ENCODE measurements around the gene RGS6. TPM values are rescaled to one million over a fixed set of nuclear protein-coding genes. Genes with fewer than 3 reads are reported as not detected.

RGS6 gene
- polyA plus RNA-seq, 3 donors: not detected

DNA sequence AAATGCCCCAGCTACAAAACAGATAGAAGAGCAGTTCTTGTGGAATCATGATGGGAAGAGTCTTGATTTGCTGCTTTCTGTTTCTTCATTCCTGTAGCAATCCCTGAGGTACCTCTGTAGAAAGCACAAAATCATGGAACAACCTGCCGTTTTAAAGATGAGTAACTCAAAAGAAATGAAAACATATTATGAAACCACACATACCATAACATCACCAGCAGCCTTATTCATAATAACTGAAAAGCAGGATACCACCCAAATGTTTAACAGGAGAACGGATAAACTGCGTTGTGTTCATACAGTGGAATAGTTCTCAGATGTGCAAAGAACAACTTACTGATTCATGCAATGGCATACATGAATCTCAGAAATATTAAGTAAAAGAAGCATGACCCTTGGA, 188.1 kb downstream of the RGS6 start:
- no peaks in the 10 kb centered on the region for H3K27me3 ChIP-seq (ENCODE audit: control insufficient read depth in 2 of 2, insufficient read depth in 2 of 2, low read length in 2 of 2)
- H3K9me3 Mint-ChIP-seq: peaks cover 0 to 7% (median 3%) of the 10 kb centered on the region in 7 donors
- intact Hi-C loops (cut with micrococcal nuclease): no loop called here
- DNase-seq: no peak
- no peak overlapping the region for H3K27ac Mint-ChIP-seq
- no peak overlapping the region for H3K4me3 ChIP-seq (replicated peaks in 1 of 3; ENCODE audit: low read depth in 2 of 3, low read length in 3 of 3)
- no peak overlapping the region for H3K4me2 ChIP-seq (replicated peaks; ENCODE audit: extremely low read depth, low read length, poor library complexity, severe bottlenecking)
- no peaks in the 10 kb centered on the region for H3K36me3 ChIP-seq (replicated peaks in 1 of 2; ENCODE audit: control insufficient read depth in 1 of 2, insufficient read depth in 2 of 2, low read length in 2 of 2)
- peaks cover 0 to 4% of the 10 kb centered on the region in 2 donors for H3K9me3 ChIP-seq (replicated peaks in 1 of 2; ENCODE audit: control insufficient read depth in 1 of 2, insufficient read depth in 1 of 2, low read length in 2 of 2)
- no CpG with 5 or more reads among the region's 3 CpGs for WGBS (ENCODE audit: insufficient coverage)
- no peak overlapping the region for H3K9ac ChIP-seq (ENCODE audit: insufficient read depth, low read length, poor library complexity, severe bottlenecking)
- no peaks in the 10 kb centered on the region for H3K4me1 ChIP-seq (ENCODE audit: control insufficient read depth in 1 of 2, insufficient read depth in 2 of 2, low read length in 2 of 2)
- no peak overlapping the region for H3K27ac ChIP-seq (ENCODE audit: low read depth in 1 of 2, low read length in 2 of 2)
- H3K4me1 Mint-ChIP-seq: no peaks in the 10 kb centered on the region
- no peaks in the 10 kb centered on the region for H3K79me2 ChIP-seq (ENCODE audit: insufficient read depth, low read length)
- TF ChIP-seq, protein P1, sequence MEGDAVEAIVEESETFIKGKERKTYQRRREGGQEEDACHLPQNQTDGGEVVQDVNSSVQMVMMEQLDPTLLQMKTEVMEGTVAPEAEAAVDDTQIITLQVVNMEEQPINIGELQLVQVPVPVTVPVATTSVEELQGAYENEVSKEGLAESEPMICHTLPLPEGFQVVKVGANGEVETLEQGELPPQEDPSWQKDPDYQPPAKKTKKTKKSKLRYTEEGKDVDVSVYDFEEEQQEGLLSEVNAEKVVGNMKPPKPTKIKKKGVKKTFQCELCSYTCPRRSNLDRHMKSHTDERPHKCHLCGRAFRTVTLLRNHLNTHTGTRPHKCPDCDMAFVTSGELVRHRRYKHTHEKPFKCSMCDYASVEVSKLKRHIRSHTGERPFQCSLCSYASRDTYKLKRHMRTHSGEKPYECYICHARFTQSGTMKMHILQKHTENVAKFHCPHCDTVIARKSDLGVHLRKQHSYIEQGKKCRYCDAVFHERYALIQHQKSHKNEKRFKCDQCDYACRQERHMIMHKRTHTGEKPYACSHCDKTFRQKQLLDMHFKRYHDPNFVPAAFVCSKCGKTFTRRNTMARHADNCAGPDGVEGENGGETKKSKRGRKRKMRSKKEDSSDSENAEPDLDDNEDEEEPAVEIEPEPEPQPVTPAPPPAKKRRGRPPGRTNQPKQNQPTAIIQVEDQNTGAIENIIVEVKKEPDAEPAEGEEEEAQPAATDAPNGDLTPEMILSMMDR (IDR thresholded peaks at IDR 0.05): no peak
- no peaks in the 10 kb centered on the region for H3K27me3 Mint-ChIP-seq (ENCODE audit: low read depth in 3 of 3)
- H3K36me3 Mint-ChIP-seq: no peaks in the 10 kb centered on the region
- no peak overlapping the region for H2AFZ ChIP-seq (ENCODE audit: insufficient read depth, low read depth, low read length, poor library complexity, severe bottlenecking)
- no peaks in the 10 kb centered on the region for H4K20me1 ChIP-seq (ENCODE audit: insufficient read depth, low read length)
- H3K4me3 Mint-ChIP-seq: no peak overlapping the region

GRCh38 chr14:72123755-72124154, 191.5 kb downstream of the RGS6 start:
- H3K4me3 Mint-ChIP-seq: no peak overlapping the region
- Histone ChIP-seq H4K20me1 (ENCODE audit: insufficient read depth, low read length) (no peaks in the 10 kb centered on the region), H3K36me3 (replicated peaks in 1 of 2; ENCODE audit: control insufficient read depth in 1 of 2, insufficient read depth in 2 of 2, low read length in 2 of 2) (no peaks in the 10 kb centered on the region), H3K4me1 (ENCODE audit: control insufficient read depth in 1 of 2, insufficient read depth in 2 of 2, low read length in 2 of 2) (peaks cover 0 to 3% of the 10 kb centered on the region in 2 donors), H3K79me2 (ENCODE audit: insufficient read depth, low read length) (no peaks in the 10 kb centered on the region), H3K4me3 (replicated peaks in 1 of 3; ENCODE audit: low read depth in 2 of 3, low read length in 3 of 3) (no peak overlapping the region), H3K9me3 (replicated peaks in 1 of 2; ENCODE audit: control insufficient read depth in 1 of 2, insufficient read depth in 1 of 2, low read length in 2 of 2) (peaks cover 0 to 8% of the 10 kb centered on the region in 2 donors), H3K27ac (ENCODE audit: low read depth in 1 of 2, low read length in 2 of 2) (no peak overlapping the region), H3K4me2 (replicated peaks; ENCODE audit: extremely low read depth, low read length, poor library complexity, severe bottlenecking) (no peak overlapping the region), H3K27me3 (ENCODE audit: control insufficient read depth in 2 of 2, insufficient read depth in 2 of 2, low read length in 2 of 2) (peaks cover 0 to 5% of the 10 kb centered on the region in 2 donors), H2AFZ (ENCODE audit: insufficient read depth, low read depth, low read length, poor library complexity, severe bottlenecking) (no peak overlapping the region), H3K9ac (ENCODE audit: insufficient read depth, low read length, poor library complexity, severe bottlenecking) (no peak overlapping the region)
- H3K27ac Mint-ChIP-seq: no peak overlapping the region
- H3K4me1 Mint-ChIP-seq: peaks cover 5% of the 10 kb centered on the region
- TF ChIP-seq, protein P1 (IDR thresholded peaks at IDR 0.05): no peak
- no peaks in the 10 kb centered on the region for H3K36me3 Mint-ChIP-seq
- intact Hi-C loops (cut with micrococcal nuclease): no loop called here
- peaks cover 0 to 9% (median 4%) of the 10 kb centered on the region in 7 donors for H3K9me3 Mint-ChIP-seq
- peaks cover 0 to 5% (median 3%) of the 10 kb centered on the region in 3 donors for H3K27me3 Mint-ChIP-seq (ENCODE audit: low read depth in 3 of 3)
- no CpG with 5 or more reads among the region's 3 CpGs for WGBS (ENCODE audit: insufficient coverage)
- DNase-seq: no peak
